UCSD-AML1 (cell line): ENCODE data around the gene SRRM2.

Experiments used
- DNase-seq: peaks from one replicate; lab custom pipeline; 2025; ENCODE audit not compliant: unreplicated experiment; lab: John Stamatoyannopoulos, UW

The SRRM2 gene

DNA sequence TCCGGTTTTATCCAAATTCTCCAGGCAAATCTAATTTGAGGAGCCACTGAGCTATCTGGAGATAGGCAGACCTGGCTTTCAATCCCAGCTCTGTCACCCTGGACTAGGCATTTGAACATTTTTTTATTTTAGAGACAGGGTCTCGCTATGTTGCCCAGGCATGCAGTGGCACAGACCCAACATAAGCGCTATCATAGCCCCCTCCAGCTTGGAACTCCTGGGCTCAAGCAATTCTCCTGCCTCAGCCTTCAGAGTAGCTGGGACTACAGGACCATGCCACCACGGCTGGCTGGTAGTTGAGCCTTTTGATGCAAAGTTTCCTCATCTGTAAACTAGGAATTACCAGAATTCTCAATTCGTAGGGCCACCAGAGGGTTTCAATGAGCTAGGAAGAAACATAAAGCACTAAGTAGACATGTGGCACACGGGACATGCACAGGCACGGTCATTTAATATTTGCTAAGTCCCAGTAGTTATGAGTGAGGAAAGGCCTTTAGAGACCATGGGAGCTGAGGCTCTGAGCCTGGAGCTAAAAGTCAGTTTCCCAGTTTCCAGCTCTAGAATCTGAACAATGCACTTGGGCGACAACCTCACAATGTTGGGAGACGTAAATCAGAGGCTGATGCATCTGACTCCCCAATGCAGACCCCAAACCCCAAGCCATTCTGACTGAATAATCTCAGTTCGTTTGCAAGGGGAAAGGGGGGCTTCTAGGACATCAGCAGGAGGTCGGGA is 23.5 kb downstream of the SRRM2 start:
- DNase-seq, result no peak

DNA sequence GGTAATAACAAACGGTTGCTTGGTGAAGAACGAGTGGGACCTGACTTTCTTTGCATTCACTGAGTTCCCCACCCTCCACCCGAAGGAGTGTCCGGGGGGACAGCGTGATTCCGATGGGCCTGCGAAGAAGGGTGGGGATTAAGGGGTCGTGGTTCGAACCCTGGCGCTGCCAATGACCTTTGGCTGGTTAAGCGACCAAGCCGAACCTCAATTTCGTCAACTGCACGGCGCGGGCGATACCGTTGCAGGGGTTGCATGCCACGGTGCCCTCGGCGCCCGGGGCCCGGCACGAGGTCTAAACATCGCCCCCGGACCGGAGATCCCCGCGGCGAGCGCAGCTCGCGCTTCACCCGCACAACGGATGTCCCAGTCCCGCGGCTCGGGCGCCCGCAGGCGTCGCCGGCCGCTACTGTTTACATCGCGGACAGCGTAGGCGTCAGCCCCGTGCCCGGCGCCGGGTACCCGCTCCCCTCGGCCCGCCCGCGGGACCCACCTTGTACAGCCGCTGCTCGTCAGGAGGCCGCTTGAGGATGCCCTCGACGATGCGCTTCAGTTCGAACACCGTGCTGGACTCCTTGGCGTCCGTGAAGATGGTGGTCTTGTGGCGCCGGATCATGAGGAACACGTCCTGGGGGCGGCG is 24.2 kb downstream of the SRRM2 start:
- DNase-seq, result peak; percentile 43

DNA sequence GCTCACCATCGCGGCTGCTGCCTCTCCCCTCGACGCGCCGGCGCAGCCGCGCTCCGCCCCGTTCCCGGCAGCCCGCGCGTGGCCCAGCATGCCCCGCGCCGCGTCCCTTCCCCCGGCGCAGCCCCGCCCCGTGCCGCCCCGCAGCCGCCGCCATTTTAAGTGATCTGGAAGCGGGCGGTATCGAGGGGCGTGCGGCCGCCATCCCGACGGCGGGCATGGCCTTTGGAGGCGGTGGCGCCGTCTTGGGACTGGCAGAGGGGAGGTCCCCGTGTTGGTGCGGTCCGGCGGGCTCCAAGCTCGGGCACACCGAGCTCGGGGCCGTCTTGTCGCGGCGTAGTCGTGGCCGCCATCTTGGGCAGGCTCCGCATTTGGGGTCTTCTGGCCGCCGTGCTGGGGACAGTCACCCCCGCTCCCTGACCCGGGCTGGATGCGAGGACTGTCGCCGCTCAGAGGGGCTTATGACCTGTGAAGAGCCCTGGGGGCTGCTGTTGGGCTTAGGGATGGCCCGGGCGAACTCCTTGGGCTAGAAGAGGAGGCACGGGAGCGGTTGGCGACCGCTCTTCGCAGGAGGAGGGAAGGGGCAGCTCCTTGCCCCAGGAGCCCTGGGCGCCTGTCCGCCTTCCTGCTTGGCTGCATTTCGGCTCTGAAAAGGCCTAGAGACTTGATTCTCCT is 24.9 kb downstream of the SRRM2 start, which contains the start of gene ELOB:
ELOB (minus strand) TSS at position 50 of the 672 bp plus-strand sequence; CDS start at position 9, 41 bp downstream.
- DNase-seq, result peak; percentile 90

DNA sequence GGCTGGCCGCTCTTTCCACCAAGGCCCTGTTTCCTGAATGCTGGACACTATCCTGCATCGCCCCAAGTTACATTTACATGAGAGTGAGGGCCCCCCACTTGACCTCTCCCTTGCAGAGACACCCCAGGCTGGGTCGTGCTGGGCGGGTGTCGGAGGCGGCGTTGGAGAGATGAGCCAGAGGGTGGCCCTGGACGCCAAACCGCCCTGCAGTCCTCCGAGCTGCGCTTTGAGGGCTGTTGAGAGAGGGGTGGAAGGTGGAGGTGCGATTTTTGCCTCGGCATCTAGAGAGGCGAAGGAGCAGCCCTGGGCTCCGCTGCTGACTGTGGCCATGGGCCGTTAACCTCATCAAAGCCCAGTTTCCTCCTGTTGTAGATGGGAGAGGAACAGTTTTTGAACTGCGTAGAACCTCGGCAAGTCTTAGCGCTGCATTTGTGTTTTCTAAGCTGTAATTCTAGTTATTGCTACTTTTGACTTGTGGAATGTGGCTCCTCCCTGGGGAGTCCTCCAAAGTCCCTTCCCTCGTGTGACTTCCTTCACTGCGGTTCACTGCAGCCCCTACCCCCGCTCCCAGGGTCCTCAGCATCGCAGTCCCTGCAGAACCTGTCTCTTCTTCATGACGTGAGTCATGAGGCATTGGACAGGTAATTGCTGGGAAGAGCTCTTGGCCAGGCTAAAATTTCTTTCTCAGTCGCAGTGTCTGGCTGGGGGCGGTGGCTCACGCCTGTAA is 25.6 kb downstream of the SRRM2 start:
- no peak for DNase-seq

DNA sequence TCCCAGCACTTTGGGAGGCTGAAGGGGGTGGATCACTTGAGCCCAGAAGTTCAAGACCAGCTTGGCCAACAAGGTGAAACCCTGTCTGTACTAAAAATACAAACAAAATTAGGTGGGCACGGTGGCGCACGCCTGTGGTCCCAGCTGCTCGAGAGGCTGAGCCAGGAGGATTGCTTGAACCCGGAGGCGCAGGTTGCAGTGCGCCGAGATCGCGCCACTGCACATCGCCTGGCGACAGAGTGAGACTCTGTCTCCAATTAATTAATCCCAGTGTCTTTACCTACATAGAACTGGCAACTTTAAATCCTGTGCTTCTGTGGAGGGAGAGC is 26.2 kb downstream of the SRRM2 start:
- no peak for DNase-seq

DNA sequence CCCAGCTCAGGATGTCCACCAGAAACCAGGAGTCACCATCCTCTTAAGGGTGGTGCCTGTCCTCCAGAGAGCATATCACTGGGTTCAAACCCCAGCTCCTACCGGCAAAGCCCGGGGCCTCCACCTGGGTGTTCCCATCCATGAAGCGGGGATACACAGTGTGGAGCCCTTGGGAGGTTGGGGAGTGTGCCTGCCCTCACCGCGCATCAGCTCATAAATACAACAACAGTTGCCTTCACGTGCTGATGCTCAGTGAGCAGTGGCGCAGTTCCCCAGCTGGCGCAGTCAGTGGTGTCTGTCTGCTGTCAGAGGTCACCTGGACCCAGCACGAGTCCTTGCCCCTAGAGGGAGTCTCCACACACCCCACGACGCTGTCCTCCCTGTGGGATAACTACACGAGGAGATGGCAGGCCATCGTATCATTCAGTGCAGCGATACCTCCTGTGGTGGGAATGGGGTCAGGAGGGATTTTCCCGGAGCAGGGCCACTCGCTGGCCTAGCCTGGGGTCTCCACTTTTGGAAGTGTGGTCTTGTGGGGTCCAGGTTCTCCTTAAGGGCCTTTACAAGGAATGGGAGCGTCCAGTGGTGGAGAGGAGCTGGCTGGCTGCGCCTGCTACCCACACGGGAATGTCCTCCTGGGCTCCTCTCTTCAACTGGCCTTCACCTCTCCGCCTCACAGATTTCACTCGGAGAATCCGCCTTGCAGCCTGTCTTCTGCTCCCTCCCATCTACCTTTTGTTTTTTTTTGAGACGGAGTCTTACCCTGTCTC is 26.9 kb downstream of the SRRM2 start:
- DNase-seq, result no peak

DNA sequence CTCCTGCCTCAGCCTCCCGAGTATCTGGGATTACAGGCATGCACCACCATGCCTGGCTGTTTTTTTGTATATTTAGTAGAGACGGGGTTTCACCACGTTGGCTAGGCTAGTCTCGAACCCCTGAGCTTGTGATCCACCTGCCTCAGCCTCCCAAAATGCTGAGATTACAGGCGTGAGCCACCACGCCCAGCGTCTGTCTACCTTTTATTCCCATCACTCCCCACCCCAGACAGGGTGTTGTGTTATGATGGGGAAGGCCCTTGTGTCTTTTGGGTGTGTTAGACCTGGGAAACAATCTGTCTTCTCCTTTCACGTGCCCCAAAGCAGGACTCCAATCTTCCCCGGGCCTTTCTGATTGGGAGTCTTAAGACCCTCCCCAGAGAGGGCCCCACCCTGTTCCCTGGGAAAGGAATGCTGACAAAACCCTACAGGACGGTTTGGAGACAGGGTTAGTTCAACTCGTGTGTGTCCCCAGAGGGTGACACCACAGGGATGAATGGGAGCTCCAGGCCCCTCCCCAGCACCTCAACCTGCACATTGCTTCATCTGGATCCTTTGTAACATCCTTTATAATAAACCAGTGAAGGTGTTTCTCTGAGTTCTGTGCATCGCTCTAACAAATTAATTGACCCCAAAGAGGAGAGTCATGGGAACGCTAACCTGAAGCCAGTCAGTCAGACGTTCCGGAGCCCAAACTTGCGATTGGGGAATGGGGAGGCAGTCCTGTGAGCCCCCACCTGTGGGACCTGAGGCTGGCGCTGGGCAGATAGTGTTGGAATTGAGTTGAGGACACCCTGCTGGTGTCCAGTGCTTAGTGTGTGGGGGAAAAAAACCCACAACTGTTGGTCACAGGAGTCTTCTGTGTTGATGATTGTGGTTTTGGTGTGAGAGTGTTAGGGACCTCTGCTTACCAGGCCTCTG is 27.8 kb downstream of the SRRM2 start:
- DNase-seq, result no peak

DNA sequence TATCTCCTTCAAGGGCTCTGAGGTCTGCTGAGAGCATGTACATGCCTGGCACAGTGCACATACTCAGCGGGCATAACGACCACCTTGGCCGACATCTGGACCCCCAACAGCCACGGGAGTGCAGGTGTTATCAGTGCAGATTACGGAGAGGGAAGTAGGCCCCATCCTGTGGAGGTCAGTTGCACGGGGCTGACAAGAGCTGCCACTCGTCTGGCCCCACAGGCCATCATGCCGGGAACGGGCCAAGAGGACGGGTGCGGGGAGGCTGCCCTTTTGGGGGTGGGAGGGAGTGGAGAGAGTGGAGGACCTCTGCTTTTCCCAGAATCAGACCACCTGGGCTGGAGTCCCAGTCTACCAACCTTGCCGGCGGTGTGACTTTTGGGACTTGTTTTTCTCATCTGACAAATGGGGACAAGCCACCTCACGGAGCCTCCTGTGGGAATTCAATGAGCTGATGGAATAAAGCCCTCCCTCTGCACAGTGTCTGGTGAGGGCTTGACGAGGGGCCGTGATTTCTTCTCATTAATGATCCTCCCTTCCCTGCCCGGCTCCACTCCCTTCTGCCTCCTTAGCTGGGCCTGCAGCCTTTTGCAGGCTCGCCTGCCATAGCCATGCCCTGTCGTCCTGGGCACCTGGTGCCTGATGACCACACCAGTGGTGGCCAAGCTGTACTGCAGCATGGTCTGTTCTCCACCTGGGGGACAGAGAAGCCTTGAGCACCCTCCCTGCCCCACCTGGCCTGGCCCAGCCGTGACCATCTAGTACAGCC is 30.3 kb downstream of the SRRM2 start:
- DNase-seq, result no peak

DNA sequence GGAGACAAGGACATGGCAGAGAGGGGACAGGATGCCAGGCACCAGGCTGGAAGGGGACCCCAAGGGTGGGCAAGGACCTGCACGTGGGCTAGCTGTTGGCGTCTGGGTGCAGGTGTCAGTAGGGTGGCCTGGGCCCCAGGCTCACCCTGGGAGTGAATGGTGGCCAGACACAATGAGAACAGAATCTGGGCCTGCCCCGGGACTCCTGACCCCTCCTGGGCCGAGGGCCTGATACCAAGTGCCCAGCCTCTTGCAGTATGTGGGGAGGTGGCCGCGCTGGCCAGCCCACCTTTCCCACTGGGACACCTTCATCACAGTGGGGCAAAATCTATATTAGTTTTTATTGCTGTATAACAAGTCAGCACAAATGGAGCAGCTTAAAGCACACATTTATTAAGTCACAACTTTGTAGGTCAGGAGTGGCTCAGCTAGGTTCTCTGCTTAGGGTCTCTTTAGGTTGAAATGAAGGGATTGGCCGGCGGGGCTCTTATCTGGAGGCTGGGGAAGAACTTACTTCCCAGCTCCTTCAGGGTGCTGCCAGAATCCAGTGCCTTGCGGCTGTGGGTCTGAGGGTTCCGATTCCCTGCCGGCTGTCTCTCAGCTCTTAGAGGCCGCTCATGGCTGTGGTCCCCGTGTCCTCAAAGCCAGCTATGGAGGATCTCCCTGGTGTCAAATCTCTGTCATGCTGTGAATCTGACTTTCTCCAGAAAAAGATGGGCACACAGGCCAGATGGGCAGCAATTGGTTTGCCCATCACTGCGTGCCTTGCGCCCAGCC is 31.3 kb downstream of the SRRM2 start:
- no peak for DNase-seq

DNA sequence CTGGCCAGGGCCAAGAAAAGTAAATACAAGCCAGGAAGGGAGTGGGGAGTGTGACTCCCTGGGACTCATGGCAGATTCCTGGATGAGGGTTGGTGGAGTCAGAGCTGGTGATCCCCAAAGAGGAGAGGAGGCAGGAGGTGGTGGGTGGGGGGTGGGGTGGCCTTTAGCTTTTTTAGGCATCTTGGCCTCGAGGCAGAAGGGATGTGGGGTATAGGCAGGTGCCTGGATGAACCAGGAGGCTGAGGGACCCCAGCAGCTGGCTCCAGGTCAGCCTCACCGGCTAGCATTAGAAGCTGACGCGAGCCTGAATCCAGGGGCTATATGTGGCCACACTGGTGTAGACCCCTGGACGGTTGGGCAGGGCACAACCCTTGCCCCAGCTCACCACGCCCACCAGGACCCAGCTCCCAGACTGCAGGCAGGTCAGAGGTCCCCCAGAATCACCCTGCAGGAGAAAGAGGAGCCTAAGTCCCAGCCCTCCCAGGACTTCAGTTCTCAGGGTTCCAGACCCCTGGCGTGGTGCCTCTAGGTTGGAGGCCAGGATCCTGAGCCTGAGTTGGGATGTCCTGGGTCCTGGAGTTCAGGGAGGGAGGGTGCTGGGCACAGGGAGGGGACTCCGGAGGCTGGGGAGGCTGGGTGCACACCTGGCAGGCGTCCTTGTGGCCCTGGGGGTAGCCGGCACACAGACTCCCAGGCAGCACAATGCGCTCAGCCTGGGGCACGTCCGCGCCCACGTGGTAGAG is 32.1 kb downstream of the SRRM2 start:
- no peak for DNase-seq

DNA sequence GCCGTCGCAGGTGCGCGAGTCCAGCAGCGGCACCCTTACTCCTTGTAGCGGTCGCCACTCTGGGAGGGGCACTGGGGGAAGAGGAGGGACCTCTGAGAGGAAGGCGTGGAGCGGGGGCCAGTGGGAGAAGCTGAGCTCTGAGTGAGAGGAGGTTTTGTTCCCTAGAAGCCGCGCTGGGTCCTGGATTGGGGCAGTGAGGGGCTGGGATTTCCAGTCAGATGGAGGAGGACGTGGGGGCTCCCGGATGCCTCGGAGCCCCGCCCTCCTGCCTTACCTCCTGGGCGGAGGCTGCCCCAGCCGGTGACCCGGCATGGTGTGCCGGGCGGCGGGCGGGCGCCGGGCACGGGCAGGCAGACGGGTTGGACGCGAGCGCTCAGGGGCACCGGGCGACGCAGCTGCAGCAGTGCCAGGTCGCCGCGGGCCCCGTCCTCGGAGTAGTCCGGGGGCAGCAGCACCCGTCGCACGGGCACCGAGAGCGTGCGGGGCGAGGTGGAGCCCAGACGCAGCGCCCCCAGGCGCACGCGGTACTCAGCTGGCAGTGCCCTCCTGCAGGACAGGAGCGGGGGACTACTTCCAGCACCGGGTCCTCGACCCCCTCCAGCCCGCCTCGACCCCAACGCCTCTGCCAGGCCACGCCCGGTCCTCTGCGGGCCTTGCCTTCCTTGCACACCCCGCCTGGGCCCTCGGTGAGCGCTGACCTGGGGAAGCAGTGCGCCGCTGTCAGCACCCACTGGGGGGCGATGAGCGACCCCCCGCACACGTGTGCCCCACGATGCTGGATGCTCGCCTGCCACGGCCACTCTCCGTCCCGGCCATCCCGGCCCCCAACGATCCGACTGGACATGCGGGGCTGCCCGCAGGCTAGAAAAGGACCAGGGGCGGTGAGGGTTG is 32.9 kb downstream of the SRRM2 start:
- no peak for DNase-seq

DNA sequence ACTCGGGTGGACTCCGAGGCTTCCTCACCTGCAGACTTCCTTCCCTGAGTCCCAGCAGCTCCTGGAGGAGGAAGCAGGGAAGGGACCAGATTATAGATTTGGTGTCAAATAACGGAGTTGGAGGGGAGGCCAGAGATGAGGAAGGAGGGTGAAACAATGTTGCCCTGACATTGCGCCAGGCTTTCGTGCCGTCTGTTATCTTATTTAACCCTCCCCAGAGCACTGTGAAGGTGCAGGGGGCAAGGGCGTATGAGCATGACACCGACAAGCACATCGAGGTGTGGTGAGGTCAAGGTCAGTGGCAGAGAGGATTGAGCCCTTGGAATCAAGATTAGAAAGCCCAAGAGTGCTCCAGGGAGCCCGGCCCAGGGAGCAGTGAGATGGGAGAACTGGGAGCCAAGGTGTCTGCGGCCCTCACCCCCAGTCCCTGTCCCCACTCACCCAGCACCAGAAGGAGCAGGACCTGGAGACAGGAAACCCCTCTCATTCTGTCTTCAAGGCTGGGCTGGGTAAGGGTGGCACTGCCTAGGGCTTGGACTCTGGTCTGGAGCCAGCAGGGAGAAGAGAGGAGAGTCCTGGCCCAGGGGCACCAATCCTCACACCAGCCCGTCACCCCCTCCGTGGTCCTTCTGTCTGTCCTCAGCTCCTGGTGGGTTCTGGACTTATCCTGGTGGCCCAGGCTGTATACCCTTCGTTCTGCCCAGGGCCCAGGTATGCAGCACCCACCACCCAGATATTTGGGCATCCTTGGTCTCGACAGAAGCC is 33.8 kb downstream of the SRRM2 start:
- DNase-seq, result no peak

DNA sequence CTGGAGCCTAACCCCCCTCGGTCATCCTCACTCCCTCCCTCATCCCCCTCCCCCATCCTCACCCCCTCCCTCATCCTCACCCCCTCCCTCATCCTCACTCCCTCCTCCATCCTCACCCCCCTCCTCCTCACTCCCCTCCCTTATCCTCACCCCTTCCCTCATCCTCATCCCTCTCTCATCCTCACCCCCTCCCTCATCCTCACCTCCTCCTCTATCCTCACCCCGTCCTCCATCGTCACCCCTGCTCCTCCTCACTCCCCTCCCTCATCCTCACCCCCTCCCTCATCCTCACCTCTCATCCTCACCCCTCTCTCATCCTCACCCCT is 34.4 kb downstream of the SRRM2 start:
- no peak for DNase-seq

DNA sequence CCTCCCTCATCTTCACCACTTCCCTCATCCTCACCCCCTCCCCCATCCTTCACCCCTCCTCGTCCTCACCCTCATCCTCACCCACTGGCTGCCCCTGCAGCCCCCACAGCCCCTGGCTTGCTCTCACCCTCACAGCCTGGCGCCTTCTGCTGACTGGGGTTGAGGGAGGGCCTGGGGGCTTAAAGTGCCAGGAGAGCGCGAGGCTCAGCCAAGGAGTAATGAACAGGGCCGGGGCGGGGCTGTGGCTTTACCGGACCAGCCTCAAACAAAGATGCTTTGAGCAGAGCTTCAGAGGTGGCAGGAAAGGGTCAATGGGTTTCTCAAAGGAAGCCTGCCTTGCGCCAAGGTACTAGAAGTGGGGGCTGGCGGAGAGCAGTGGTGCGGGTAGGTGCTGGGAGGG is 35.0 kb downstream of the SRRM2 start, which contains the start of gene PRSS33:
PRSS33 (minus strand) TSS at position 155 of the 400 bp plus-strand sequence. CDS start 1,013 bp downstream, outside the sequence.
- no peak for DNase-seq

DNA sequence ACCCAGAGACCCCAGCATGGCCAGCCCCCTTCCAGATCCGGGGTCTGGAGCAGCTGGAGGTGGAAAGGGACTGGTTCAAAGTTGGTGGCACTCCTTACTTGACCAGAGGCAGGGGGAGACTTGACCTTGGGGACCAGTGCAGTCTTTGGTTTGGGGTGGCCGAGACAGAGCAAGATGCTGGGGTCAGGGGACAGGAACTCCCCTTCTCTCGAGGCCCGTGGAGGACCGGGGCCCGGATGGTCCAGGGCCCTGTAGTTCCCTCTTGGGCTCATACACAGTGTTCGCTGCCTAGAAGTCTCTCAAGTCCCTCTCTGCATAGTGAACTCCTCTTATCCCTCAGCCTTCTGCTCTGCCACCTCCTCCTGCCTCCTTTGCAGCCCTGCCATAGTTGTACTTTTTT is 35.5 kb downstream of the SRRM2 start:
- DNase-seq, result no peak

DNA sequence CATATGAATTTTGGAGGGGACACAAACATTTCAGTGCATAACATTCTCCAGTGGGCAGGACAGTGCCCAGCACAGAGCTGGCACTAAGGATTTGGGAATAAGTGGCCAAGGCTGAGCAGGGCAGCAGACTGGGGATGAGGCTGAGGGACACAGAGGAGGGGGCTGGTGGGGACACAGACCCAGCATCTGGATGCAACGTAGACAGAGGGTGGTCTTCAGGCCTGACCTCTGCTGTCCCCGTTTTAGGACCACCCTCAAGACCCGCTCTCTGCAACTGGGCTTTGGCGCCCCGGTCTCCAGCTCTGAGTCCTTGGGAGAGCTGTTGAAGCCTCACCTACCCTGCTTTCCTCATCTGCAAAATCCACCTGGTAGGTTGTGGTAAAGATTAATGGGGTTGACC is 38.2 kb downstream of the SRRM2 start:
- DNase-seq, result no peak
